Glomerular visceral epithelial cell (primary cell): ENCODE measurements around the gene ENHO.

Experiments used
- DNase-seq: peaks from one replicate; pipeline ENCODE4 v3.0.0-alpha.2; 2016; ENCODE audit errors: extremely low spot score

Gene ENHO

GRCh38 chr9:34522971-34523797, at the start of gene ENHO:
ENHO (minus strand) TSS chr9:34522990; CDS start chr9:34521695, 1,295 bp downstream.
- peak; percentile 93 for DNase-seq

GRCh38 chr9:34572092-34572491, 49.3 kb upstream of the ENHO start:
- DNase-seq = no peak

- DNase-seq = no peak
These were observed 48.7 kb upstream of the ENHO start for GRCh38 chr9:34571481-34571810.

GRCh38 chr9:34570809-34571480, 48.2 kb upstream of the ENHO start:
- no peak for DNase-seq

GRCh38 chr9:34570376-34570775, 47.6 kb upstream of the ENHO start:
- no peak for DNase-seq

- DNase-seq = no peak
These were observed 46.0 kb upstream of the ENHO start for GRCh38 chr9:34568774-34569173.

- DNase-seq = no peak
These were observed 45.3 kb upstream of the ENHO start for GRCh38 chr9:34568133-34568532.

GRCh38 chr9:34566972-34567371, 44.2 kb upstream of the ENHO start:
- no peak for DNase-seq

GRCh38 chr9:34566322-34566721, 43.5 kb upstream of the ENHO start:
- no peak for DNase-seq

GRCh38 chr9:34565856-34566255, 43.1 kb upstream of the ENHO start:
- DNase-seq = no peak

GRCh38 chr9:34564617-34565016, 41.8 kb upstream of the ENHO start:
- no peak for DNase-seq

- no peak for DNase-seq
These were observed 40.5 kb upstream of the ENHO start for GRCh38 chr9:34563262-34563661.

GRCh38 chr9:34562135-34562745, 39.5 kb upstream of the ENHO start:
- DNase-seq = no peak

- DNase-seq = no peak
These were observed 37.9 kb upstream of the ENHO start for GRCh38 chr9:34560599-34561214.

- no peak for DNase-seq
These were observed 37.0 kb upstream of the ENHO start for GRCh38 chr9:34559624-34560455.

GRCh38 chr9:34558919-34559623, 36.3 kb upstream of the ENHO start:
- no peak for DNase-seq

- no peak for DNase-seq
These were observed 35.6 kb upstream of the ENHO start for GRCh38 chr9:34558364-34558763.

- no peak for DNase-seq
These were observed 34.9 kb upstream of the ENHO start for GRCh38 chr9:34557426-34558321.

- no peak for DNase-seq
These were observed 34.2 kb upstream of the ENHO start for GRCh38 chr9:34556949-34557348.

GRCh38 chr9:34555936-34556525, 33.2 kb upstream of the ENHO start:
- DNase-seq = no peak
